OCI-LY1 (cell line): ENCODE data around the gene DMRT1.

ENCODE experiments used
- H2AFZ ChIP-seq: fragments of 200-600 bp; sonication (generic), shearing (Covaris generic); 2 replicates; pipeline ENCODE4 v1.6.0; 2014; ENCODE audit warnings: antibody characterized with exemption, mild to moderate bottlenecking, low read length
- H3F3A ChIP-seq: fragments of 200-600 bp; sonication (generic), shearing (Covaris generic); 2 replicates; pipeline ENCODE4 v1.6.0; 2014; ENCODE audit warnings: mild to moderate bottlenecking, antibody characterized with exemption, low read length, moderate library complexity; ENCODE audit not compliant: insufficient read depth
- H3K27ac ChIP-seq: fragments of 200-600 bp; sonication (generic); 2 replicates; pipeline ENCODE4 v1.5.1; 2014; ENCODE audit warnings: low read length, mixed run types, mild to moderate bottlenecking, low read depth; ENCODE audit not compliant: poor library complexity, severe bottlenecking
- H3K27me3 ChIP-seq: fragments of 200-600 bp; sonication (generic); 2 replicates; pipeline ENCODE4 v1.6.0; 2014; ENCODE audit warnings: antibody characterized with exemption, mild to moderate bottlenecking, low read length, moderate library complexity; ENCODE audit not compliant: insufficient read depth
- H3K36me3 ChIP-seq: fragments of 200-600 bp; sonication (generic); 2 replicates; pipeline ENCODE4 v1.6.1; 2014; ENCODE audit warnings: mild to moderate bottlenecking, antibody characterized with exemption, low read length, moderate library complexity, mixed read lengths; ENCODE audit not compliant: insufficient read depth
- H3K4me1 ChIP-seq: fragments of 200-600 bp; sonication (generic); 2 replicates; pipeline ENCODE4 v1.5.1; 2014; ENCODE audit warnings: mild to moderate bottlenecking, low read length, moderate library complexity; ENCODE audit not compliant: insufficient read depth, severe bottlenecking
- H3K4me2 ChIP-seq: fragments of 200-600 bp; sonication (generic), shearing (Covaris generic); 2 replicates; pipeline ENCODE4 v1.6.1; 2014; ENCODE audit warnings: low read length
- H3K4me3 ChIP-seq: fragments of 200-600 bp; sonication (generic); 2 replicates; pipeline ENCODE4 v1.5.1; 2014; ENCODE audit warnings: low read length, low read depth, mild to moderate bottlenecking, mixed read lengths; ENCODE audit not compliant: poor library complexity, severe bottlenecking
- H3K79me2 ChIP-seq: fragments of 200-600 bp; shearing (Covaris generic); 2 replicates; pipeline ENCODE4 v1.6.1; 2016; ENCODE audit warnings: mixed run types, low read length, mixed read lengths; ENCODE audit not compliant: insufficient read depth
- H3K9ac ChIP-seq: fragments of 200-600 bp; sonication (generic), shearing (Covaris generic); 2 replicates; pipeline ENCODE4 v1.6.1; 2014; ENCODE audit warnings: mild to moderate bottlenecking, low read length, mixed read lengths
- H3K9me2 ChIP-seq: fragments of 200-600 bp; sonication (generic), shearing (Covaris generic); 2 replicates; pipeline ENCODE4 v1.6.1; 2014; ENCODE audit warnings: low read depth, mild to moderate bottlenecking, low read length, mixed read lengths
- H3K9me3 ChIP-seq: fragments of 200-600 bp; shearing (Covaris generic); 2 replicates; pipeline ENCODE4 v1.6.1; 2014; ENCODE audit warnings: low read length, mixed read lengths
- H4K20me1 ChIP-seq: fragments of 200-600 bp; sonication (generic), shearing (Covaris generic); 2 replicates; pipeline ENCODE4 v1.6.0; 2016; ENCODE audit warnings: mild to moderate bottlenecking, low read length; ENCODE audit not compliant: insufficient read depth
- EZH2 ChIP-seq: fragments of 200-600 bp; sonication (generic), shearing (Covaris generic); IDR thresholded peaks from 2 replicates; pipeline ENCODE4 v1.8.0; 2017; ENCODE audit warnings: borderline replicate concordance, mixed run types, mild to moderate bottlenecking, antibody characterized with exemption, low read length, moderate library complexity, mixed read lengths
- TF ChIP-seq, protein P1 (sequence below): fragments of 200-600 bp; sonication (generic), shearing (Covaris generic); IDR thresholded peaks from 2 replicates; pipeline ENCODE4 v1.5.1; 2017; ENCODE audit warnings: mild to moderate bottlenecking, antibody characterized with exemption, low read length, moderate library complexity, mixed read lengths

DMRT1 gene

DNA sequence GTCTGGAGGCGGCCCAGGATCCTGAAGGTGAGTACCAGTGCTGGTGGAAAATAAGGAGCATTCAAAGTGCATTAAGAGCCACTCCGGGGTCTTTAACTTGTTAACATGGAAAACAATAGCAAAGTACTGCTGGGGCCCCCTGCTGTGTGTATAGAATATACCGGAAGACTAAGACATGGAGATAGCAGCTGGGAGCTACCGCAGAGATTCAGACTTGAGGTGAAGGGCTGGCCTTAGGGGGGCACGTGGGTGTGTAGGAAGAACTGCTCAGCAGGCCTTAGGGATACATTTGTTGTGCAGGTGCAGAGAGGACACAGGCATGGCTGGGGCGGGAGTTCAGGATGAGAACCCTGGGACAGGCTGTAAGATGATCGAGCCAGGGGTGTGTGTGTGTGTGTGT, 1.2 kb upstream of the DMRT1 start:
- Histone ChIP-seq H3K9ac (no peak overlapping the region), H2AFZ (no peak overlapping the region), H3K4me2 (peak overlapping the region; percentile 14; the same call in 1 of the 2 replicates), H3K9me3 (no peaks in the 10 kb centered on the region), H3K27ac (no peak overlapping the region), H3K4me3 (no peak overlapping the region), H4K20me1 (no peaks in the 10 kb centered on the region), H3F3A (no peaks in the 10 kb centered on the region), H3K36me3 (no peaks in the 10 kb centered on the region), H3K79me2 (no peaks in the 10 kb centered on the region), H3K4me1 (peaks cover 13% of the 10 kb centered on the region), H3K9me2 (no peaks in the 10 kb centered on the region), H3K27me3 (no peaks in the 10 kb centered on the region)
- TF ChIP-seq, protein P1, sequence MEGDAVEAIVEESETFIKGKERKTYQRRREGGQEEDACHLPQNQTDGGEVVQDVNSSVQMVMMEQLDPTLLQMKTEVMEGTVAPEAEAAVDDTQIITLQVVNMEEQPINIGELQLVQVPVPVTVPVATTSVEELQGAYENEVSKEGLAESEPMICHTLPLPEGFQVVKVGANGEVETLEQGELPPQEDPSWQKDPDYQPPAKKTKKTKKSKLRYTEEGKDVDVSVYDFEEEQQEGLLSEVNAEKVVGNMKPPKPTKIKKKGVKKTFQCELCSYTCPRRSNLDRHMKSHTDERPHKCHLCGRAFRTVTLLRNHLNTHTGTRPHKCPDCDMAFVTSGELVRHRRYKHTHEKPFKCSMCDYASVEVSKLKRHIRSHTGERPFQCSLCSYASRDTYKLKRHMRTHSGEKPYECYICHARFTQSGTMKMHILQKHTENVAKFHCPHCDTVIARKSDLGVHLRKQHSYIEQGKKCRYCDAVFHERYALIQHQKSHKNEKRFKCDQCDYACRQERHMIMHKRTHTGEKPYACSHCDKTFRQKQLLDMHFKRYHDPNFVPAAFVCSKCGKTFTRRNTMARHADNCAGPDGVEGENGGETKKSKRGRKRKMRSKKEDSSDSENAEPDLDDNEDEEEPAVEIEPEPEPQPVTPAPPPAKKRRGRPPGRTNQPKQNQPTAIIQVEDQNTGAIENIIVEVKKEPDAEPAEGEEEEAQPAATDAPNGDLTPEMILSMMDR, result peak; percentile 25; the same call in 1 of the 2 replicates
- TF ChIP-seq EZH2, result no peak

DNA sequence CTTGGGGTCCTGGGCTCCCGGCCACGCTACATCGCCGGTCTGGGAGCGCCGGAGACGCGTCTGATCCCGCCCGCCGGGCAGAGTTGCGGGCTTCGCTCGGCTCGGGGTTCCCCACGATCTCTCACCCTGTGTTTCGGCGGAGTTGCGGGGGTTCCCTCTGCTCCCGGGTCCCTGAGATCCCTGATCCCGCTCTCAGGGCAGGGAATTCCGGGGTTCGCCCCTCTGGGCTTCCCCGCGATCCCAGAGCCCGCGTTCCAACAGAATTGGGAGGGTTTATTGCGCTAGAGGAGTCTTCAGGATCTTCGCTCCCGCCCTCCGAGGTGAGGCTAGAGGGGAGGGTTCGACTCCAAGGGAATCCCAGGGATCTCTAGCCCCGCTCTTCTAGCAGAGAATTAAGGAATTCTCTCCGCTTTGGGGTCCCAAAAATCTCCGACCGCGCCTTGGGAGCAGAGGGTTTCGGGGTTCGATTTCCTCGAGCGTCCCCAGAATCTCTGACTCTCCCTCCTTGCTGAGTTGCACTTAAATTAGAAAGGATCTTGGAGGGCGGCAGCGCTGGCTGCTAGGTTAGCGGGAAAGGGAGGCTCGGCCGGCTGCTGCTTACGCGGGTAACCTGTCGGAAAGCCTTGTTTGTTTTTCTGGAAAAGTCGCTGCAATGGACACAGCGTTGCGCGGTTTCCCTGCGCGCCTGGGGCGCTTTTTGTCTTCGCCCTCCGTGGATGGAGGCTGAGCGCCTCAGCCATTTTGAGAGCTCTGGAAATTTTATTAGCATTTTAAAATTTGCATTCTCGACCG, 1.3 kb downstream of the DMRT1 start:
- H3K4me3 ChIP-seq, result no peak overlapping the region

DNA sequence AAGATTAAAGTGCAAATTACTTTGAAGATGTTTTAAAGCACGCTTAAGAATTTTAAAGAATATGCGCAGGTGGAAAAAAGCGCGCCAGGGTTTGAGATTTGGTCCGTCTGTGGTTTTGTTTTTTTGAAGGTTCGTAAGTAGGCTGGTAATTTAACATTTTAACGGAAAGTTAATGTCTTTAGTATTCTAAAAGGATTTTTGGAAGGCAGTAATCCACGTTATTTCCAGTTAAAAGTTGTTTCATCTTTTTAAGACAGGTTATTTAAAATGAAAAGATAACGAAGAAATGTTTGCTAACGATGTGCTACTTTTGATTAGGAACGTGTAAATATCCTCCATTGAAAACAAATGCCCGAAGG, 1.9 kb downstream of the DMRT1 start:
- Histone ChIP-seq H3K27ac (no peak overlapping the region), H3K9ac (no peak overlapping the region), H2AFZ (no peak overlapping the region), H4K20me1 (no peaks in the 10 kb centered on the region), H3K9me2 (no peaks in the 10 kb centered on the region), H3K27me3 (no peaks in the 10 kb centered on the region), H3K4me2 (no peak overlapping the region), H3K4me3 (no peak overlapping the region), H3F3A (no peaks in the 10 kb centered on the region), H3K4me1 (peaks cover 13% of the 10 kb centered on the region), H3K36me3 (no peaks in the 10 kb centered on the region), H3K9me3 (no peaks in the 10 kb centered on the region), H3K79me2 (no peaks in the 10 kb centered on the region)
- TF ChIP-seq EZH2, result no peak
- TF ChIP-seq, protein P1, result no peak

More for the DNA sequence above, 1.3 kb downstream of the DMRT1 start:
- Histone ChIP-seq H3K36me3 (no peaks in the 10 kb centered on the region), H3K9me3 (no peaks in the 10 kb centered on the region), H4K20me1 (no peaks in the 10 kb centered on the region), H3K9ac (no peak overlapping the region), H3K4me2 (no peak overlapping the region), H3K9me2 (no peaks in the 10 kb centered on the region), H2AFZ (no peak overlapping the region), H3K27ac (no peak overlapping the region), H3K79me2 (no peaks in the 10 kb centered on the region), H3K27me3 (no peaks in the 10 kb centered on the region), H3F3A (no peaks in the 10 kb centered on the region), H3K4me1 (peaks cover 13% of the 10 kb centered on the region)
- TF ChIP-seq, protein P1, result no peak
- TF ChIP-seq EZH2, result no peak
